ENCODE measurements around the gene TBPL1. TPM values are rescaled to one million over a fixed set of nuclear protein-coding genes. Genes with fewer than 3 reads are reported as not detected.

The TBPL1 gene
- total and polyA plus RNA-seq, 2 of the 8 experiments (the other 6 are each of a cell fraction or from before 2014, with no cell fraction given) = 32.5 to 67.0 TPM

DNA sequence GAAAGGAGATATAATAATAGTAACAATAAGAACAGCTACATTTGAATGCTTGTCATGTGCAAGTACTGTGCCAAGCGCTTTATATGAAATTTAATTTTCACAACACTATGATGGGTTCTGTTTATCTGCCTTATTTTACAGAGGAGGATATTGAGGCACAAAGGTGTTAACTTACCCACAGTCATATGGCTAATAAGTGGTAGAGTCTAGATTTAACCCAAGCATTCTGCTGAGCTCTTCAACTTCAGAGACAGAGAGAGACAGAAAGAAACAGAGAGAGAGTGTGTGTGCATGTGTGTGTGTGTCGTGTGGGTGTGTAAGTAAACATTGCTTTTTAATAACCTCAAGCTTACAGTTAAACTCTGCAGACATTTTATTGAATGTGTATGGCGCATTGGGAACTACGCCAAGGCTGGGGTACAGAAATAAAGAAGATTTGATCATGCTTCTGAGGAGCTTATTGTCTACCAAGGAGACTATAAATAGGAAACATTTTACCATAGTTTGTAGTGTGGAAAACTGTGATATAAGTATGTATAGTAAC is 12.9 kb downstream of the TBPL1 start:
- Histone ChIP-seq H2AK5ac (ENCODE audit: low read depth, low read length) (no peak overlapping the region), H3K4me3 (ENCODE audit: extremely low read depth in 1 of 4, insufficient read depth in 2 of 4, low read depth in 3 of 4, low read length in 4 of 4) (no peak overlapping the region), H3K56ac (replicated peaks; ENCODE audit: insufficient read length, low read depth, low read length) (no peak overlapping the region), H3K4me1 (replicated peaks in 1 of 4; ENCODE audit: control insufficient read depth in 3 of 4, insufficient read depth in 4 of 4, low read length in 3 of 4) (peaks cover 0 to 3% (median 1%) of the 10 kb centered on the region in 4 experiments; a peak in 2 of 7 replicates), H4K91ac (replicated peaks; ENCODE audit: insufficient read length, low read length) (no peak overlapping the region), H2BK20ac (ENCODE audit: low read length) (no peak overlapping the region), H4K5ac (ENCODE audit: insufficient read length, low read depth, low read length) (no peak overlapping the region), H2AFZ (ENCODE audit: low read length) (no peak overlapping the region), H3K23ac (ENCODE audit: insufficient read length) (no peak overlapping the region), H3K27me3 (replicated peaks in 1 of 4; ENCODE audit: control insufficient read depth in 3 of 4, extremely low read depth in 1 of 4, insufficient read depth in 3 of 4, low read length in 3 of 4) (no peaks in the 10 kb centered on the region), H3K36me3 (ENCODE audit: control insufficient read depth in 2 of 4, insufficient read depth in 4 of 4, low read length in 3 of 4) (no peaks in the 10 kb centered on the region), H3K4ac (replicated peaks; ENCODE audit: insufficient read length, low read depth, low read length) (no peak overlapping the region), H3K9me3 (ENCODE audit: insufficient read depth in 2 of 2, low read depth in 1 of 2, low read length in 1 of 2) (no peaks in the 10 kb centered on the region), H2BK15ac (ENCODE audit: low read length) (no peak overlapping the region), H3K23me2 (ENCODE audit: low read depth, low read length) (no peaks in the 10 kb centered on the region), H2BK12ac (ENCODE audit: low read depth, low read length) (no peak overlapping the region), H3K27ac (ENCODE audit: low read depth, low read length) (no peak overlapping the region), H3K79me1 (ENCODE audit: low read depth, low read length) (peaks cover 2% of the 10 kb centered on the region), H3K79me2 (ENCODE audit: control insufficient read depth in 1 of 2, insufficient read depth in 2 of 2, low read length in 2 of 2) (peaks cover 3 to 87% of the 10 kb centered on the region in 2 experiments), H4K20me1 (replicated peaks in 1 of 2; ENCODE audit: control insufficient read depth in 1 of 2, insufficient read depth in 2 of 2, low read length in 2 of 2) (peaks cover 0 to 4% of the 10 kb centered on the region in 2 experiments), H3K14ac (ENCODE audit: insufficient read length) (no peak overlapping the region), H2BK5ac (ENCODE audit: low read depth, low read length) (no peak overlapping the region), H4K8ac (ENCODE audit: extremely low read depth, insufficient read depth, low read length) (no peak overlapping the region), H3K4me2 (ENCODE audit: insufficient read depth in 1 of 2, low read depth in 2 of 2, low read length in 2 of 2) (no peak overlapping the region), H3K18ac (ENCODE audit: extremely low read depth, low read length) (no peak overlapping the region), H3K9ac (replicated peaks in 1 of 4; ENCODE audit: extremely low read depth in 1 of 4, low read depth in 3 of 4, low read length in 3 of 4) (no peak overlapping the region), H2BK120ac (replicated peaks; ENCODE audit: low read depth, low read length) (no peak overlapping the region)
- no peak for FAIRE-seq
- TF ChIP-seq BACH1 (IDR thresholded peaks at IDR 0.05; ENCODE audit: low read length) (no peak), KDM1A (IDR thresholded peaks at IDR 0.05; ENCODE audit: borderline replicate concordance, low read length) (no peak), SP1 (IDR thresholded peaks at IDR 0.05; ENCODE audit: low read depth, low read length) (no peak), GABPA (IDR thresholded peaks at IDR 0.05; ENCODE audit: borderline replicate concordance, insufficient read depth, low read length) (no peak)
- TF ChIP-seq, protein P1, sequence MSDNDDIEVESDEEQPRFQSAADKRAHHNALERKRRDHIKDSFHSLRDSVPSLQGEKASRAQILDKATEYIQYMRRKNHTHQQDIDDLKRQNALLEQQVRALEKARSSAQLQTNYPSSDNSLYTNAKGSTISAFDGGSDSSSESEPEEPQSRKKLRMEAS (IDR thresholded peaks at IDR 0.05) = no peak
- POLR2A ChIA-PET (ENCODE audit: partially characterized antibody) = no interaction called here
- WGBS, 2 experiments (ENCODE audit: extremely low coverage in 1 of 2, insufficient coverage in 1 of 2, insufficient read length in 1 of 2, insufficient replicate concordance in 2 of 2, low coverage in 1 of 2, low lambda C conversion rate in 2 of 2, missing lambda C conversion rate in 1 of 2) = 86% methylated on average over 4 of the region's 4 CpGs; no CpG with 5 or more reads in 1 of the 2 experiments
- no peak for DNase-seq (ENCODE audit: low read depth in 1 of 2, low spot score in 2 of 2)
- CTCF ChIA-PET (ENCODE audit: partially characterized antibody) = interaction anchor here (0.5 to 7.1 kb wide), 7 partner anchors 11 to 1867 kb away, joined by 3 to 50 read pairs (median 6); no protein-coding TSS in a partner anchor
